Fibroblast of lung (primary cell): ENCODE data around the gene TRIM36. TPM values are rescaled to one million over a fixed set of nuclear protein-coding genes. Genes with fewer than 3 reads are reported as not detected.

Source experiments
- DNase-seq, 2 donors: peaks; one replicate each; pipeline versions ENCODE4 v3.0.0 to v3.0.0-alpha.2; 2010; ENCODE audit warnings: low read depth in 2 of 2
- H2AFZ ChIP-seq: 2 replicates; pipeline ENCODE4 v1.5.1; 2012; ENCODE audit warnings: low read length, control low read depth, inconsistent platforms
- H3K27ac ChIP-seq: 2 replicates; pipeline ENCODE4 v1.5.1; 2011; ENCODE audit warnings: low read length, control low read depth; ENCODE audit not compliant: insufficient read depth
- H3K27me3 ChIP-seq: 2 replicates; pipeline ENCODE4 v1.5.1; 2011; ENCODE audit warnings: mild to moderate bottlenecking, low read length; ENCODE audit not compliant: control insufficient read depth, insufficient read depth
- H3K36me3 ChIP-seq: 2 replicates; pipeline ENCODE4 v1.5.1; 2011; ENCODE audit warnings: low read length; ENCODE audit not compliant: control insufficient read depth, insufficient read depth
- H3K4me1 ChIP-seq: 2 replicates; pipeline ENCODE4 v1.5.1; 2011; ENCODE audit warnings: low read length; ENCODE audit not compliant: control insufficient read depth, insufficient read depth; ENCODE audit errors: extremely low read depth
- H3K4me2 ChIP-seq: 2 replicates; pipeline ENCODE4 v1.5.1; 2011; ENCODE audit warnings: low read length, control low read depth; ENCODE audit not compliant: insufficient read depth; ENCODE audit errors: extremely low read depth
- H3K4me3 ChIP-seq, 4 experiments: fragments of 200-600 bp in 1 of 4; sonication (generic) in 1 of 4; replicated peaks in 1 of 4; 2 replicates each; pipeline ENCODE4 v1.5.1; 2011 to 2016; ENCODE audit warnings: low read length in 4 of 4, low read depth in 3 of 4, mild to moderate bottlenecking in 3 of 4, control low read depth in 2 of 4, inconsistent platforms in 1 of 4, mixed read lengths in 1 of 4; ENCODE audit not compliant: insufficient read depth in 1 of 4; ENCODE audit errors: control extremely low read depth in 1 of 4
- H3K79me2 ChIP-seq: 2 replicates; pipeline ENCODE4 v1.5.1; 2012; ENCODE audit warnings: mild to moderate bottlenecking, low read length, inconsistent platforms; ENCODE audit not compliant: control insufficient read depth, insufficient read depth
- H3K9ac ChIP-seq: 2 replicates; pipeline ENCODE4 v1.5.1; 2011; ENCODE audit warnings: mild to moderate bottlenecking, low read length, control low read depth; ENCODE audit not compliant: insufficient read depth
- H3K9me3 ChIP-seq: 2 replicates; pipeline ENCODE4 v1.5.1; 2012; ENCODE audit warnings: low read depth, low read length; ENCODE audit not compliant: control insufficient read depth, insufficient read depth
- H4K20me1 ChIP-seq: 2 replicates; pipeline ENCODE4 v1.5.1; 2011; ENCODE audit warnings: low read length; ENCODE audit not compliant: control insufficient read depth, insufficient read depth; ENCODE audit errors: extremely low read depth
- EZH2 ChIP-seq: IDR thresholded peaks from 2 replicates; pipeline ENCODE4 v1.5.1; 2012; ENCODE audit warnings: low read length, control low read depth, mild to moderate bottlenecking; ENCODE audit errors: missing control alignments
- polyA plus RNA-seq, 2 donors: library from polyadenylated mRNA; depleted of rRNA in 1 of 2; stranded (reverse) in 1 of 2; unstranded in 1 of 2; fragments of >200 nt; gene quantifications; 2 replicates each; pipeline ENCODE4 v1.2.1, GENCODE V29; 2011 to 2012; ENCODE audit warnings: missing spikeins in 1 of 2
- total RNA-seq: library from RNA; depleted of rRNA; stranded (reverse); fragments of >200 nt; gene quantifications from 2 replicates; pipeline ENCODE4 v1.2.1, GENCODE V29; 2014
- TF ChIP-seq, protein P1 (sequence below), 2 donors: IDR thresholded peaks in 1 of 2; conservative IDR thresholded peaks in 1 of 2; 1 replicate in 1 of 2; 2 replicates in 1 of 2; pipeline ENCODE4 v1.5.1; 2011 to 2012; ENCODE audit warnings: low read length in 2 of 2, control low read depth in 1 of 2, inconsistent platforms in 1 of 2, low read depth in 1 of 2, mild to moderate bottlenecking in 1 of 2

The TRIM36 gene
- total and polyA plus RNA-seq, 2 donors (not counting 1 experiment from before 2014, with no cell fraction given), result 0.12 to 0.33 TPM

DNA sequence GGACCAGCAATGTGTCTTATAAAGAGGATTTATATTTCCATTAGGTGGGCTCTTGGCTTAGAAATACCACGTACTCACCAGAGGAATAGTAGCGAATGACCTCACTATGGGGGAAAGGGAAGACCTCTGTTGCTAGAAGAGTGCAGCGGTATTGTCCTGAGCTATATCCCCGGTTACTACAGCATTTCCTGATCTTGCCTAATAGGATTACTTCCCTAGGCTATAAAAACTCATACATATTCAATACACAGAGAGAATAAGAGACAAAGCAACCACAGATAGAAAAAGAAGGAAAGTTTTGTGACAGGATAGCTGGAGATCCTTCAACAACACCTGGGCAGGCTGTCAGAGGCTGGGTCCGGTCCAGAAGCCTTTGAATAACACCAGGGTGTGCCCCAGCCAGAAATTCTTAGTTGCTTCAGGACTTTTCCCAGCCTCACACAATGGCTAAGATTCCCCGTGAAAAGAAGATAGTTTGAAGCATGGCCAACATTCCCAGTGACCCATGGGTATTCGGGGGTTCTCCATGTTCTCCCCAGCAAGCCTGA, 85.4 kb downstream of the TRIM36 start:
- Histone ChIP-seq H3K9ac (no peak overlapping the region), H4K20me1 (no peaks in the 10 kb centered on the region), H2AFZ (no peak overlapping the region), H3K27ac (no peak overlapping the region), H3K9me3 (no peaks in the 10 kb centered on the region), H3K79me2 (no peaks in the 10 kb centered on the region), H3K4me1 (no peaks in the 10 kb centered on the region), H3K27me3 (no peaks in the 10 kb centered on the region), H3K4me2 (no peak overlapping the region), H3K36me3 (no peaks in the 10 kb centered on the region), H3K4me3 (no peak overlapping the region)
- TF ChIP-seq EZH2, result no peak
- TF ChIP-seq, protein P1, sequence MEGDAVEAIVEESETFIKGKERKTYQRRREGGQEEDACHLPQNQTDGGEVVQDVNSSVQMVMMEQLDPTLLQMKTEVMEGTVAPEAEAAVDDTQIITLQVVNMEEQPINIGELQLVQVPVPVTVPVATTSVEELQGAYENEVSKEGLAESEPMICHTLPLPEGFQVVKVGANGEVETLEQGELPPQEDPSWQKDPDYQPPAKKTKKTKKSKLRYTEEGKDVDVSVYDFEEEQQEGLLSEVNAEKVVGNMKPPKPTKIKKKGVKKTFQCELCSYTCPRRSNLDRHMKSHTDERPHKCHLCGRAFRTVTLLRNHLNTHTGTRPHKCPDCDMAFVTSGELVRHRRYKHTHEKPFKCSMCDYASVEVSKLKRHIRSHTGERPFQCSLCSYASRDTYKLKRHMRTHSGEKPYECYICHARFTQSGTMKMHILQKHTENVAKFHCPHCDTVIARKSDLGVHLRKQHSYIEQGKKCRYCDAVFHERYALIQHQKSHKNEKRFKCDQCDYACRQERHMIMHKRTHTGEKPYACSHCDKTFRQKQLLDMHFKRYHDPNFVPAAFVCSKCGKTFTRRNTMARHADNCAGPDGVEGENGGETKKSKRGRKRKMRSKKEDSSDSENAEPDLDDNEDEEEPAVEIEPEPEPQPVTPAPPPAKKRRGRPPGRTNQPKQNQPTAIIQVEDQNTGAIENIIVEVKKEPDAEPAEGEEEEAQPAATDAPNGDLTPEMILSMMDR (conservative IDR thresholded peaks at IDR 0.05 in 1 of 2, IDR thresholded peaks at IDR 0.05 in 1 of 2; ENCODE audit: low read depth in 1 of 2, low read length in 2 of 2), result no peak
- no peak for DNase-seq

DNA sequence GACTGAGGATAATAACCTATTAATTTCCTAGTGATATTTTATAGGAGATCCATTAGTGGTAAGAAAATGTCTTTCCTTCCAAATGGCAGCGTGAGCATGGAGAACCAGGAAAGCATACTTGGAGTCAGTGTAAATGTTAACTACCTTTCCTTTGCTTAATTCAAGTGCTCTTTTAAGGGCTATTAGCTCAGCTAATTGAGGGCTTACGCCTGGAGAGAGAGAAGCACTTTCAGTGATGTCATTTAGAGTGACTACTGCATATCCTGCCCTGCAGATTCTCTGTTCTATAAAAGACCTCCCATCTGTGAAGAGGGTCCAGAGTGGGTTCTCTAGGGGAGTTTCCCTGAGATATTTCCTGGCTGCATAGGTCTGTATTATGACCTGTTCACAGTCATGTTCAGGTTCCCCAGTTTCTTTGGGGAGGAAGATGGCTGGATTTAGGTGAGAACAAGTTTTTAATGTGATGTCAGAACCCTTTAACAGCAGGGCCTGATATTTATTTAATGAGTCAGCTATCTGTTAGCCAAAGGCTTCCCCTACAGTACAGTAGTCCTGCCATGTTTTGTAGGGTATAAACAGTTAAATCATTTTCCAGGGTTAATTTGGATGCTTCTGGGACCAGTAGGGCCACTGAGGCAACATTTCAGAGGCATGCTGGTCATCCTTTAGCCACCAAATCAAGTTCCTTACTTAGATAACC, 89.6 kb downstream of the TRIM36 start:
- Histone ChIP-seq H3K4me1 (no peaks in the 10 kb centered on the region), H3K27me3 (no peaks in the 10 kb centered on the region), H3K36me3 (no peaks in the 10 kb centered on the region), H4K20me1 (no peaks in the 10 kb centered on the region), H3K79me2 (no peaks in the 10 kb centered on the region), H3K4me3 (no peak overlapping the region), H3K4me2 (no peak overlapping the region), H3K9ac (no peak overlapping the region), H3K9me3 (no peaks in the 10 kb centered on the region), H2AFZ (no peak overlapping the region), H3K27ac (no peak overlapping the region)
- DNase-seq, result no peak
- TF ChIP-seq EZH2, result no peak
- TF ChIP-seq, protein P1 (conservative IDR thresholded peaks at IDR 0.05 in 1 of 2, IDR thresholded peaks at IDR 0.05 in 1 of 2; ENCODE audit: low read depth in 1 of 2, low read length in 2 of 2), result no peak

Other genes starting within 250 kb of the TRIM36 start
- 12.4 and 13.6 TPM in 2 replicates for gene PGGT1B, start 93.0 kb upstream of the TRIM36 start, total RNA-seq
- 1.9 and 2.5 TPM in 2 replicates for gene PGGT1B, start 93.0 kb upstream of the TRIM36 start, polyA plus RNA-seq
- 7.4 and 13.7 TPM in 2 replicates for gene CCDC112, start 126.7 kb upstream of the TRIM36 start, total RNA-seq
- gene CCDC112, start 126.7 kb upstream of the TRIM36 start, polyA plus RNA-seq, result 5.2 and 5.7 TPM in 2 replicates